Thymus (tissue), 11 donors: ENCODE measurements around the gene RECK. TPM values are rescaled to one million over a fixed set of nuclear protein-coding genes. Genes with fewer than 3 reads are reported as not detected.
A peak's percentile ranks its signal among the peaks of the same experiment; 100 is the strongest.

Experiments
- DNase-seq, 9 donors: peaks; one replicate each; pipeline ENCODE4 v3.0.0-alpha.2; 2013; ENCODE audit warnings: low spot score in 9 of 9, low read depth in 6 of 9, missing footprints in 1 of 9
- H3K27ac ChIP-seq, 2 donors: one replicate each; pipeline ENCODE4 v1.5.1; 2013; ENCODE audit warnings: control low read depth in 1 of 2, low read depth in 1 of 2, low read length in 1 of 2, mild to moderate bottlenecking in 1 of 2, moderate library complexity in 1 of 2
- H3K27me3 ChIP-seq, 2 donors: one replicate each; pipeline ENCODE4 v1.5.1; 2013; ENCODE audit warnings: low read length in 1 of 2; ENCODE audit not compliant: control insufficient read depth in 2 of 2, insufficient read depth in 1 of 2
- H3K36me3 ChIP-seq, 2 donors: one replicate each; pipeline ENCODE4 v1.5.1; 2013; ENCODE audit warnings: low read length in 1 of 2, mild to moderate bottlenecking in 1 of 2, moderate library complexity in 1 of 2; ENCODE audit not compliant: control insufficient read depth in 2 of 2, insufficient read depth in 2 of 2
- H3K4me1 ChIP-seq, 2 donors: one replicate each; pipeline ENCODE4 v1.5.1; 2013; ENCODE audit warnings: low read length in 2 of 2; ENCODE audit not compliant: control insufficient read depth in 2 of 2, insufficient read depth in 2 of 2
- H3K4me3 ChIP-seq, 2 donors: one replicate each; pipeline ENCODE4 v1.5.1; 2013; ENCODE audit warnings: low read length in 2 of 2, control low read depth in 1 of 2, mild to moderate bottlenecking in 1 of 2
- H3K9me3 ChIP-seq, 2 donors: one replicate each; pipeline ENCODE4 v1.5.1; 2013; ENCODE audit warnings: low read length in 1 of 2, mild to moderate bottlenecking in 1 of 2; ENCODE audit not compliant: control insufficient read depth in 2 of 2, insufficient read depth in 1 of 2
- WGBS: extraction: QIAGEN DNeasy Blood & Tissue Kit; methylation state at CpG from one replicate; pipeline ENCODE4 v1.1.7; 2013; 5-methylcytosine and 5-hydroxymethylcytosine counted together
- polyA plus RNA-seq: library from polyadenylated mRNA; stranded (reverse); fragments of 200-250 nt; gene quantifications from one replicate; pipeline ENCODE4 v1.2.3, GENCODE V29; 2013
- total RNA-seq: library from RNA; stranded (reverse); fragments of 120-200 nt; gene quantifications from one replicate; pipeline ENCODE4 v1.2.4, GENCODE V29; 2013
- donor health status: healthy.

RECK gene
- total and polyA plus RNA-seq, 2 donors = 3.3 to 6.6 TPM

GRCh38 chr9:36093384-36093783 lies 56.7 kb downstream of the RECK start:
- no peak overlapping the region for H3K4me3 ChIP-seq
- H3K4me1 ChIP-seq = no peaks in the 10 kb centered on the region
- no peak overlapping the region for H3K27ac ChIP-seq
- 97% methylated on average over 2 of the region's 2 CpGs for WGBS
- no peaks in the 10 kb centered on the region for H3K9me3 ChIP-seq
- no peak for DNase-seq
- no peaks in the 10 kb centered on the region for H3K36me3 ChIP-seq
- H3K27me3 ChIP-seq = no peaks in the 10 kb centered on the region

- 100% methylated on average over 1 of the region's 1 CpG for WGBS
- no peaks in the 10 kb centered on the region for H3K9me3 ChIP-seq
- H3K27me3 ChIP-seq = no peaks in the 10 kb centered on the region
- H3K4me1 ChIP-seq = no peaks in the 10 kb centered on the region
- H3K36me3 ChIP-seq = no peaks in the 10 kb centered on the region
- no peak overlapping the region for H3K27ac ChIP-seq
- no peak for DNase-seq
- no peak overlapping the region for H3K4me3 ChIP-seq
Measured at GRCh38 chr9:36099718-36100117, 63.0 kb downstream of the RECK start.

GRCh38 chr9:36100532-36100931 lies 63.8 kb downstream of the RECK start:
- WGBS = 93% methylated on average over 3 of the region's 3 CpGs
- Histone ChIP-seq H3K36me3 (no peaks in the 10 kb centered on the region), H3K4me1 (no peaks in the 10 kb centered on the region), H3K9me3 (no peaks in the 10 kb centered on the region), H3K4me3 (no peak overlapping the region), H3K27me3 (no peaks in the 10 kb centered on the region), H3K27ac (no peak overlapping the region)
- DNase-seq = no peak

GRCh38 chr9:36101916-36102741 lies 65.4 kb downstream of the RECK start:
- Histone ChIP-seq H3K4me3 (no peak overlapping the region), H3K9me3 (no peaks in the 10 kb centered on the region), H3K36me3 (no peaks in the 10 kb centered on the region), H3K27ac (no peak overlapping the region), H3K27me3 (no peaks in the 10 kb centered on the region), H3K4me1 (no peaks in the 10 kb centered on the region)
- DNase-seq = no peak
- WGBS = 93% methylated on average over 4 of the region's 4 CpGs

GRCh38 chr9:36102742-36103495 lies 66.2 kb downstream of the RECK start:
- DNase-seq = peak; percentile 58 to 91 (median 84)
- 89% methylated on average over 10 of the region's 10 CpGs for WGBS
- no peak overlapping the region for H3K4me3 ChIP-seq
- no peaks in the 10 kb centered on the region for H3K9me3 ChIP-seq
- H3K4me1 ChIP-seq = no peaks in the 10 kb centered on the region
- H3K36me3 ChIP-seq = no peaks in the 10 kb centered on the region
- no peaks in the 10 kb centered on the region for H3K27me3 ChIP-seq
- H3K27ac ChIP-seq = no peak overlapping the region

GRCh38 chr9:36109071-36109470 lies 72.4 kb downstream of the RECK start:
- Histone ChIP-seq H3K27ac (no peak overlapping the region), H3K27me3 (no peaks in the 10 kb centered on the region), H3K4me3 (no peak overlapping the region), H3K9me3 (no peaks in the 10 kb centered on the region), H3K36me3 (peaks cover 4 to 5% of the 10 kb centered on the region in 2 donors), H3K4me1 (no peaks in the 10 kb centered on the region)
- over 99% methylated on average over 2 of the region's 2 CpGs for WGBS
- DNase-seq = no peak

- Histone ChIP-seq H3K27me3 (no peaks in the 10 kb centered on the region), H3K36me3 (peaks cover 4 to 5% of the 10 kb centered on the region in 2 donors), H3K4me3 (no peak overlapping the region), H3K4me1 (no peaks in the 10 kb centered on the region), H3K27ac (no peak overlapping the region), H3K9me3 (no peaks in the 10 kb centered on the region)
- 95% methylated on average over 2 of the region's 2 CpGs for WGBS
- no peak for DNase-seq
Measured at GRCh38 chr9:36110434-36110833, 73.7 kb downstream of the RECK start.

- DNase-seq = no peak
- Histone ChIP-seq H3K27ac (no peak overlapping the region), H3K36me3 (peaks cover 5 to 7% of the 10 kb centered on the region in 2 donors), H3K4me3 (no peak overlapping the region), H3K9me3 (no peaks in the 10 kb centered on the region), H3K27me3 (no peaks in the 10 kb centered on the region), H3K4me1 (no peaks in the 10 kb centered on the region)
- WGBS = 98% methylated on average over 3 of the region's 3 CpGs
Measured at GRCh38 chr9:36112516-36112915, 75.8 kb downstream of the RECK start.

GRCh38 chr9:36113999-36114398 lies 77.3 kb downstream of the RECK start:
- Histone ChIP-seq H3K4me1 (no peaks in the 10 kb centered on the region), H3K27me3 (no peaks in the 10 kb centered on the region), H3K4me3 (no peak overlapping the region), H3K36me3 (peaks cover 3 to 5% of the 10 kb centered on the region in 2 donors), H3K27ac (no peak overlapping the region), H3K9me3 (no peaks in the 10 kb centered on the region)
- DNase-seq = no peak
- 98% methylated on average over 2 of the region's 2 CpGs for WGBS
